Mesenchymal stem cell (in vitro differentiated cells and primary cell): ENCODE results near the gene ODR4.

Experiments
- DNase-seq: peaks from one replicate; pipeline ENCODE4 v3.0.0-alpha.2; 2013
- H2AFZ ChIP-seq: one replicate; pipeline ENCODE4 v1.6.1; 2013; ENCODE audit warnings: low read depth, mild to moderate bottlenecking, control low read depth, inconsistent platforms, low read length, moderate library complexity
- H2AK5ac ChIP-seq: 2 replicates; pipeline ENCODE4 v1.6.1; 2013; ENCODE audit warnings: low read length, moderate library complexity, mild to moderate bottlenecking, inconsistent platforms; ENCODE audit not compliant: severe bottlenecking
- H2BK120ac ChIP-seq: one replicate; pipeline ENCODE4 v1.6.1; 2013; ENCODE audit warnings: low read depth, mild to moderate bottlenecking, inconsistent platforms, low read length, moderate library complexity
- H2BK12ac ChIP-seq, 2 experiments: one replicate each; pipeline ENCODE4 v1.6.1; 2013; ENCODE audit warnings: inconsistent platforms in 2 of 2, low read length in 2 of 2, mild to moderate bottlenecking in 2 of 2, moderate library complexity in 2 of 2, control low read depth in 1 of 2
- H2BK15ac ChIP-seq: one replicate; pipeline ENCODE4 v1.6.1; 2013; ENCODE audit warnings: mild to moderate bottlenecking, low read depth, inconsistent platforms; ENCODE audit not compliant: poor library complexity, severe bottlenecking
- H2BK5ac ChIP-seq: 2 replicates; pipeline ENCODE4 v1.6.1; 2013; ENCODE audit warnings: low read depth, mild to moderate bottlenecking, low read length, control low read depth, inconsistent platforms; ENCODE audit not compliant: poor library complexity, severe bottlenecking
- H3K14ac ChIP-seq, 2 experiments: one replicate each; pipeline ENCODE4 v1.6.1; 2013; ENCODE audit warnings: inconsistent platforms in 2 of 2, low read length in 2 of 2, control low read depth in 1 of 2, mild to moderate bottlenecking in 1 of 2, moderate library complexity in 1 of 2
- H3K18ac ChIP-seq, 2 experiments: one replicate each; pipeline ENCODE4 v1.6.1; 2013; ENCODE audit warnings: inconsistent platforms in 2 of 2, low read length in 2 of 2, control low read depth in 1 of 2, low read depth in 1 of 2, mild to moderate bottlenecking in 1 of 2
- H3K23ac ChIP-seq, 2 experiments: one replicate each; pipeline ENCODE4 v1.6.1; 2013; ENCODE audit warnings: inconsistent platforms in 2 of 2, low read length in 2 of 2, mild to moderate bottlenecking in 2 of 2, moderate library complexity in 2 of 2, control low read depth in 1 of 2
- H3K27ac ChIP-seq: 2 replicates; pipeline ENCODE4 v1.5.1; 2013; ENCODE audit warnings: mild to moderate bottlenecking, moderate library complexity, low read length, control low read depth, inconsistent platforms; ENCODE audit not compliant: poor library complexity, severe bottlenecking
- H3K27me3 ChIP-seq, 2 experiments: 2 replicates each; pipeline versions ENCODE4 v1.6.1 to v1.7.0; 2013; ENCODE audit warnings: low read length in 2 of 2, mild to moderate bottlenecking in 2 of 2, moderate library complexity in 2 of 2, control low read depth in 1 of 2, inconsistent platforms in 1 of 2; ENCODE audit not compliant: control insufficient read depth in 1 of 2, insufficient read depth in 1 of 2
- H3K36me3 ChIP-seq, 2 experiments: 2 replicates each; pipeline versions ENCODE4 v1.6.1 to v1.7.0; 2013; ENCODE audit warnings: low read length in 2 of 2, control low read depth in 1 of 2, inconsistent platforms in 1 of 2, low read depth in 1 of 2, mild to moderate bottlenecking in 1 of 2; ENCODE audit not compliant: insufficient read depth in 2 of 2, control insufficient read depth in 1 of 2
- H3K4ac ChIP-seq, 2 experiments: one replicate each; pipeline ENCODE4 v1.6.1; 2013; ENCODE audit warnings: inconsistent platforms in 2 of 2, low read length in 2 of 2, mild to moderate bottlenecking in 2 of 2, moderate library complexity in 2 of 2, control low read depth in 1 of 2, low read depth in 1 of 2
- H3K4me1 ChIP-seq: 2 replicates; pipeline ENCODE4 v1.6.1; 2013; ENCODE audit warnings: low read depth, low read length, control low read depth; ENCODE audit not compliant: control insufficient read depth, insufficient read depth
- H3K4me2 ChIP-seq: 2 replicates; pipeline ENCODE4 v1.6.1; 2013; ENCODE audit warnings: low read length, mild to moderate bottlenecking, inconsistent platforms; ENCODE audit not compliant: poor library complexity, severe bottlenecking
- H3K4me3 ChIP-seq, 2 experiments: 2 replicates each; pipeline versions ENCODE4 v1.5.1 to v1.7.0; 2013; ENCODE audit warnings: low read length in 2 of 2, mild to moderate bottlenecking in 2 of 2, control low read depth in 1 of 2, low read depth in 1 of 2; ENCODE audit not compliant: insufficient read depth in 1 of 2
- H3K79me1 ChIP-seq: replicated peaks from 2 replicates; pipeline ENCODE4 v1.6.1; 2013; ENCODE audit warnings: mild to moderate bottlenecking, control low read depth, low read length, inconsistent platforms; ENCODE audit not compliant: poor library complexity, severe bottlenecking
- H3K9ac ChIP-seq: 2 replicates; pipeline ENCODE4 v1.7.0; 2013; ENCODE audit warnings: mild to moderate bottlenecking, low read length, moderate library complexity
- H3K9me3 ChIP-seq: 2 replicates; pipeline ENCODE4 v1.7.0; 2013; ENCODE audit warnings: mild to moderate bottlenecking, low read length; ENCODE audit not compliant: control insufficient read depth
- H4K8ac ChIP-seq: one replicate; pipeline ENCODE4 v1.6.1; 2013; ENCODE audit warnings: inconsistent platforms, mild to moderate bottlenecking, low read length, moderate library complexity
- H4K91ac ChIP-seq: one replicate; pipeline ENCODE4 v1.6.1; 2013; ENCODE audit warnings: mild to moderate bottlenecking, low read length, inconsistent platforms
- WGBS: methylation state at CpG from one replicate; pipeline ENCODE4 v1.1.7; 2013; ENCODE audit warnings: mixed read lengths; 5-methylcytosine and 5-hydroxymethylcytosine counted together

Gene ODR4

GRCh38 chr1:186429017-186429416, 53.4 kb downstream of the ODR4 start:
- Histone ChIP-seq H3K27ac (no peak overlapping the region), H3K14ac (no peak overlapping the region), H3K9me3 (peaks cover 6% of the 10 kb centered on the region), H3K23ac (no peak overlapping the region), H2AK5ac (no peak overlapping the region), H2BK5ac (no peak overlapping the region), H3K36me3 (peaks cover 0 to 4% of the 10 kb centered on the region in 2 experiments), H4K8ac (no peak overlapping the region), H3K9ac (no peak overlapping the region), H2BK15ac (no peak overlapping the region), H3K4ac (no peak overlapping the region), H3K79me1 (no peaks in the 10 kb centered on the region), H3K18ac (no peak overlapping the region), H2BK12ac (no peak overlapping the region), H3K4me2 (no peak overlapping the region), H2AFZ (no peak overlapping the region), H2BK120ac (no peak overlapping the region), H3K4me3 (no peak overlapping the region), H4K91ac (no peak overlapping the region), H3K27me3 (no peaks in the 10 kb centered on the region), H3K4me1 (no peaks in the 10 kb centered on the region)
- no peak for DNase-seq
- WGBS, result 67% methylated on average over 1 of the region's 3 CpGs

DNA sequence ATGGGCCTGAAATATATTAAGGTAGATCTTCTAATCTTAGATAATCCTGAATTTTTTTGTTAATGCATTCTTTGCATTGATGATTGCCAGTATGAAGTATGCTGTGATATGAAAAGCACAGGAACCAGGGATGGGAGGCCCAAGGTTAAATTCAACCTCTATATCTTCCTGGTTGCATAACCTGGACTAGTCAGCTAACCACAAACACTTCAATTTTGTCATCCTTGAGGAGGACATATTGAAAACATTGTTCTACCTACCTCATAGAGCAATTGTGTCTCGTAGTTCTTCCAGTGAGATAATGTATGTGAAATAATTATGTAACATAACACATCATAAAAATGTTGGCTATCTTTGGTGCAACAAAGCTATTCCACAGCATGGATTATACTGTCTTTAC, 59.7 kb downstream of the ODR4 start:
- Histone ChIP-seq H4K8ac (no peak overlapping the region), H3K27ac (no peak overlapping the region)

GRCh38 chr1:186438567-186438966, 62.9 kb downstream of the ODR4 start:
- Histone ChIP-seq H3K23ac (no peak overlapping the region), H2AFZ (no peak overlapping the region), H3K4me1 (no peaks in the 10 kb centered on the region), H3K14ac (no peak overlapping the region), H3K4me2 (no peak overlapping the region), H2BK5ac (no peak overlapping the region), H3K79me1 (no peaks in the 10 kb centered on the region), H3K9ac (no peak overlapping the region), H3K36me3 (peaks cover 0 to 7% of the 10 kb centered on the region in 2 experiments), H3K27me3 (no peaks in the 10 kb centered on the region), H2BK15ac (no peak overlapping the region), H3K4me3 (no peak overlapping the region), H4K91ac (no peak overlapping the region), H2AK5ac (no peak overlapping the region), H3K27ac (no peak overlapping the region), H3K9me3 (no peaks in the 10 kb centered on the region), H2BK120ac (no peak overlapping the region), H2BK12ac (no peak overlapping the region), H4K8ac (no peak overlapping the region), H3K18ac (no peak overlapping the region), H3K4ac (no peak overlapping the region)
- no peak for DNase-seq
- WGBS, result 69% methylated on average over 5 of the region's 5 CpGs

More for the DNA sequence above, 59.7 kb downstream of the ODR4 start:
- Histone ChIP-seq H3K4me1 (no peaks in the 10 kb centered on the region), H3K23ac (no peak overlapping the region), H2AK5ac (no peak overlapping the region), H4K91ac (no peak overlapping the region), H2BK120ac (no peak overlapping the region), H2BK12ac (no peak overlapping the region), H3K4me2 (no peak overlapping the region), H3K18ac (no peak overlapping the region), H3K79me1 (no peaks in the 10 kb centered on the region), H3K9ac (no peak overlapping the region), H2AFZ (no peak overlapping the region), H3K4ac (no peak overlapping the region), H3K9me3 (no peaks in the 10 kb centered on the region), H2BK5ac (no peak overlapping the region), H3K4me3 (no peak overlapping the region), H3K36me3 (peaks cover 0 to 7% of the 10 kb centered on the region in 2 experiments), H2BK15ac (no peak overlapping the region), H3K14ac (no peak overlapping the region), H3K27me3 (no peaks in the 10 kb centered on the region)
- peak; percentile 12 for DNase-seq
- WGBS, result no CpG with 5 or more reads among the region's 1 CpG

DNA sequence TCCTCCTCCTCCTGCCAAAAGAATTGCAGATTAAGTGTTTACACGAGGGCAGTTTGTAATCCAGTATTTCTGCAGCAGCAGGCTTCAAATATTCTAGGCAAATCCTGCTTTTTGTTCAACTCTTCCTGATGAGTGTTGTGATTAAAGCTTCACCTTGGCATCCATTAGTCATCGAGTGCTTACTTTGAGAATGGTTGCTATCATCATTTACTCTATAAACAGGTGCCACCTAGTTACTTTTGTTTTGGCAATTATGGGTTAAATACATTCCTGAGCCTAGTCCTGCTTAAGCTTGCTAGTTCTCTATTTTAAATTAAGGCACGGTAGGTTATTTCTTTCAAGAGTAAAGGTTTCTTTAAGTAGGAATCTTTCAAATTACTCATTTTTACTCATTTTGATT, 64.9 kb downstream of the ODR4 start:
- no peak overlapping the region for H3K23ac ChIP-seq
- no peak overlapping the region for H2BK15ac ChIP-seq
- H3K4me1 ChIP-seq, result no peaks in the 10 kb centered on the region
- DNase-seq, result peak; percentile 13
- H3K14ac ChIP-seq, result no peak overlapping the region
- H2BK120ac ChIP-seq, result no peak overlapping the region
- no peak overlapping the region for H2AK5ac ChIP-seq
- H3K79me1 ChIP-seq, result no peaks in the 10 kb centered on the region
- H2AFZ ChIP-seq, result no peak overlapping the region
- H3K36me3 ChIP-seq, result peaks cover 0 to 7% of the 10 kb centered on the region in 2 experiments
- no peak overlapping the region for H2BK12ac ChIP-seq
- H3K4me2 ChIP-seq, result no peak overlapping the region
- no peak overlapping the region for H2BK5ac ChIP-seq
- no peaks in the 10 kb centered on the region for H3K9me3 ChIP-seq
- no peak overlapping the region for H3K18ac ChIP-seq
- no peaks in the 10 kb centered on the region for H3K27me3 ChIP-seq
- no peak overlapping the region for H3K27ac ChIP-seq
- no peak overlapping the region for H3K4ac ChIP-seq
- no peak overlapping the region for H3K4me3 ChIP-seq
- no peak overlapping the region for H4K91ac ChIP-seq
- no peak overlapping the region for H3K9ac ChIP-seq
- no peak overlapping the region for H4K8ac ChIP-seq
- no CpG with 5 or more reads among the region's 3 CpGs for WGBS
